ENCODE data around the gene RUFY1.

- TF ChIP-seq SIN3A (IDR thresholded peaks at IDR 0.05; ENCODE audit: borderline replicate concordance, low read depth, low read length) (no peak), EZH2phosphoT487 (IDR thresholded peaks at IDR 0.05; ENCODE audit: borderline replicate concordance, low read depth) (no peak), CTCF (IDR thresholded peaks at IDR 0.05) (no peak), ZBTB33 (IDR thresholded peaks at IDR 0.05; ENCODE audit: borderline replicate concordance, low read depth) (no peak), EP300 (IDR thresholded peaks at IDR 0.05; ENCODE audit: borderline replicate concordance in 1 of 2, low read depth in 1 of 2, low read length in 1 of 2) (no peak), RAD21 (IDR thresholded peaks at IDR 0.05; ENCODE audit: low read length) (no peak), JUND (IDR thresholded peaks at IDR 0.05) (no peak), POLR2AphosphoS5 (IDR thresholded peaks at IDR 0.05; ENCODE audit: low read depth, low read length) (no peak)
Observed at GRCh38 chr5:179504191-179504590, 46.2 kb upstream of the RUFY1 start.
